ENCODE data around the gene SH2D1A. TPM values are rescaled to one million over a fixed set of nuclear protein-coding genes. Genes with fewer than 3 reads are reported as not detected.
"Not testable (repeated sequence)": the region's sequence is repeated elsewhere in the genome, so short reads cannot be mapped to it uniquely, and the experiment has no call there.

SH2D1A gene
- polyA plus RNA-seq: 0.82 TPM
- long read RNA-seq, donor 1: 0 reads
- long read RNA-seq, donor 2, partial matches to known transcripts: 0 of 2 reads
- long read RNA-seq, donor 2, other reads (novel, unspliced or antisense): 0 of 2 reads
- long read RNA-seq, donor 3, partial matches to known transcripts: 0 of 2 reads
- long read RNA-seq, donor 3, other reads (novel, unspliced or antisense): 0 of 2 reads
- long read RNA-seq, donor 4: 0 reads
- long read RNA-seq, donor 5: 0 reads
- long read RNA-seq, donor 6: 0 reads
- long read RNA-seq, donor 7, partial matches to known transcripts: 0 of 1 reads
- long read RNA-seq, donor 7, other reads (novel, unspliced or antisense): 0 of 1 reads
- long read RNA-seq, donor 8: 0 reads
- long read RNA-seq, donor 9: 0 reads
- long read RNA-seq, donor 10: 0 reads
- long read RNA-seq, donor 11: 0 reads

DNA sequence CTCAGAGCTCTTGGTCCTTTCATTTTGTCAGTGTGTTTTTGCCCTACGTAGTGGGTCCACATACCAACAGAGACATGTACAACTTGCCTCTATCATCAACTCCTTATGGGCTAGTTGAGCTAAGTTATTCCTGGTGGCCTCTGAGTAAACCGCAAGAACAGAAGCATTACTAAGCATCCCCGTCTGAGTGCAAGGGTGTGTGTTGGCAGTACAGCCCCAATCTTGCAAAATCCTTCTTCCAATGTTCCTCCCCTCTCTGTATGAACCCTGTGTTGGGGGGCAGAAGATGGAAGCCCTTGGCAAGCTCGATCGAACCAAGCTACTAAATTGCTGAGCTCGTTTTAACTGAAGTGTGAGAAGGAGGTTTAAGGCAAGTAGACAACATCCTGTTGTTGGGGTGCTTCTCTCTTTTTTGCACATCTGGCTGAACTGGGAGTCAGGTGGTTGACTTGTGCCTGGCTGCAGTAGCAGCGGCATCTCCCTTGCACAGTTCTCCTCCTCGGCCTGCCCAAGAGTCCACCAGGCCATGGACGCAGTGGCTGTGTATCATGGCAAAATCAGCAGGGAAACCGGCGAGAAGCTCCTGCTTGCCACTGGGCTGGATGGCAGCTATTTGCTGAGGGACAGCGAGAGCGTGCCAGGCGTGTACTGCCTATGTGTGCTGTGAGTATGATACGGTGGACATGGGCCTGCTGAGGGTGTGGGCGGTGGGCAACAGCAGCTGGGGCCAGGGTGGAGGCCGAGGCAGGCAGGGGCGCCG lies at the start of gene SH2D1A:
Gene SH2D1A (plus strand): TSS at position 447 of the 760 bp plus-strand sequence. CDS start 80 bp downstream, at position 527.
- Histone ChIP-seq H3K27ac (ENCODE audit: low read length) (no peak within 1 kb of the TSS), H3K4me3 (ENCODE audit: low read length) (no peak within 1 kb of the TSS), H3K27me3 (ENCODE audit: control insufficient read depth, insufficient read depth, low read length) (no peaks in the 10 kb centered on the region), H3K36me3 (ENCODE audit: control insufficient read depth, insufficient read depth, low read length) (no peaks in the 10 kb centered on the region), H3K4me1 (ENCODE audit: control insufficient read depth, insufficient read depth, low read length) (no peaks in the 10 kb centered on the region), H3K9me3 (ENCODE audit: control insufficient read depth, low read depth, low read length) (no peaks in the 10 kb centered on the region)
- DNase-seq: no peak
- no CpG with 5 or more reads among the region's 19 CpGs for WGBS (ENCODE audit: insufficient coverage, low lambda C conversion rate)

DNA sequence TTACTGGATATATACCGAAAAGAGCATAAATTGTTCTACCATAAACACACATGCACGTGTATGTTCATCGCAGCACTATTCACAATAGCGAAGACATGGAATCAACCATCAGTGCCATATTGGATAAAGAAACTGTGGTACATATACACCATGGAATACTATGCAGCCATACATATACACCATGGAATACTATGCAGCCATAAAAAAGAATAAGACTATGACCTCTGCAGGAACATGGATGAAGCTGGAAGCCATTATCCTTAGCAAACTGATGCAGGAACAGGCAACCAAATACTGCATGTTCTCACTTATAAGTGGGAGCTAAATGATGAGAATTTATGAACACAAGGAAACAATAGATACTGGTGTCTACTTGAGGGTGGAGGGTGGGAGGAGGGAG lies 47.0 kb upstream of the SH2D1A start:
- not testable (repeated sequence) for H3K9me3 ChIP-seq (ENCODE audit: control insufficient read depth, low read depth, low read length); H3K4me1 ChIP-seq (ENCODE audit: control insufficient read depth, insufficient read depth, low read length); H3K36me3 ChIP-seq (ENCODE audit: control insufficient read depth, insufficient read depth, low read length); H3K27ac ChIP-seq (ENCODE audit: low read length); DNase-seq; H3K4me3 ChIP-seq (ENCODE audit: low read length); H3K27me3 ChIP-seq (ENCODE audit: control insufficient read depth, insufficient read depth, low read length)
- WGBS (ENCODE audit: insufficient coverage, low lambda C conversion rate): no CpG with 5 or more reads among the region's 4 CpGs

DNA sequence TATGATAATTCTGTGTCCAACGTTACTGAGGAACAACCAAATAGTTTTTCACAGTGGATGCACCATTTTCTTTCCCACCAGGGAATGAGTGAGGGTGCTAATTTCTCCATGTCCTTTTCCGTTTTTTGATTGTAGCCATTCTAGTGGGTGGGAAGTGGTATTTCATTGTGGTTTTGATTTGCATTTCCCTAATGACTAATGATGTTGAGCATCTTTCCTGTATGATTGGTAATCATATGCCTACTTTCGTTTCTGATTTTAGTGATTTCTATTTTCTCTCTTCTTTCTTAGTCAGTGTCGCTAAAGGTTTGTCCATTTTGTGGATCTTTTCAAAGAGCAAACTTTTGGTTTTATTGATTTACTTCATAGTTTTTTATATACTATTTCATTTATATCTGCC lies 46.0 kb upstream of the SH2D1A start:
- 100% methylated on average over 1 of the region's 4 CpGs for WGBS (ENCODE audit: insufficient coverage, low lambda C conversion rate)
- Histone ChIP-seq H3K27me3 (ENCODE audit: control insufficient read depth, insufficient read depth, low read length) (no peaks in the 10 kb centered on the region), H3K4me1 (ENCODE audit: control insufficient read depth, insufficient read depth, low read length) (no peaks in the 10 kb centered on the region), H3K27ac (ENCODE audit: low read length) (no peak overlapping the region), H3K4me3 (ENCODE audit: low read length) (no peak overlapping the region), H3K9me3 (ENCODE audit: control insufficient read depth, low read depth, low read length) (no peaks in the 10 kb centered on the region), H3K36me3 (ENCODE audit: control insufficient read depth, insufficient read depth, low read length) (no peaks in the 10 kb centered on the region)
- no peak for DNase-seq

DNA sequence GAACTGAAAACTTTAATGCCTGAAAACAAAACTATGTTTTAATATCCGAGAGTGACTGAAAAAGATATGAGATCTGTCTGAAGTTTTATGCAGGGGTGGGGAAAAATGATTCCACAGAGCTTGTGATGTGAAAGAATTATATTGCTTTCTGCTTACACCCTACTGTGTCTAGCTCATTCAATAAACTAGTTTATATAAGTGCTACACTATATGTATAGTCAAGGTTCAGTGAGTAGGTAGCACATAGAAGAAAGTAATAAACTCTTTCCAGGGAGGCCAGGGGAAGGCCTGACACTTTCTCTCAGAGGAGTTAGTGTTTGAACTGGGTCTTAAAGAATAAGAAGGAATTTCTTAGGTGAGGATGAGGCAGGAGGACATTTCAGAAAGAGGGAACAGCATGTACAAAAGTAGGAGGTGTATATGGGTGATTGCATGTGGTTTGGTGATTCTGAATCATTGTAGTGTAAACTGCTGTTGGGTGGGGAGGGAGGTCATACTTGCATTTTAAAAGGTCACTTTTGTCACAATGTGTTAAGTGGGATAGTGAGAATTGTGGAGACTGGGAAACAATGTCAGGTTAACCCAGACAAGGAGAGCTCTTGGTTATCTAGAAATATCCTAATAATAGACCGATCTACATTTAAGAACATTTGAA lies 39.0 kb upstream of the SH2D1A start:
- Histone ChIP-seq H3K27me3 (ENCODE audit: control insufficient read depth, insufficient read depth, low read length) (no peaks in the 10 kb centered on the region), H3K27ac (ENCODE audit: low read length) (no peak overlapping the region), H3K4me1 (ENCODE audit: control insufficient read depth, insufficient read depth, low read length) (no peaks in the 10 kb centered on the region), H3K36me3 (ENCODE audit: control insufficient read depth, insufficient read depth, low read length) (no peaks in the 10 kb centered on the region), H3K9me3 (ENCODE audit: control insufficient read depth, low read depth, low read length) (no peaks in the 10 kb centered on the region), H3K4me3 (ENCODE audit: low read length) (no peak overlapping the region)
- WGBS (ENCODE audit: insufficient coverage, low lambda C conversion rate): 100% methylated on average over 1 of the region's 2 CpGs
- no peak for DNase-seq

DNA sequence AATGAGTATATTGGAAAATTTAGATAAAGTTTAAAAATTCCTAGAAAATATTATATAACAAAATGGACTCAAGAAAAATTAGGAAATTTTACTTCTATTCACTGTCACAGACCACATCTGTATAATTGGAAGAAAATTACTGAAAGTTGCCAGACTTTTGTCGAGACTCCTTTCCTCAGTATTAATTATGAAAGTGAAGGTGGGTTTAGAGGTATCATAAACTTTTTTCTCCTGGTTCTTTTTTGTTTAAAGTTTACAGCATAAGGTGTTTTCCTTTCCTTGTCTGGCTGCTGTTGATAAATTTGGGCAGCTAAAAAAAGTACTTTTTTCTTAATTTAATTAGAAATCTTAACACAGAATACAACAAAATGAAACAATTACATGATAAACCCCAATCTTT lies 20.6 kb upstream of the SH2D1A start:
- Histone ChIP-seq H3K27ac (ENCODE audit: low read length) (no peak overlapping the region), H3K9me3 (ENCODE audit: control insufficient read depth, low read depth, low read length) (no peaks in the 10 kb centered on the region), H3K27me3 (ENCODE audit: control insufficient read depth, insufficient read depth, low read length) (no peaks in the 10 kb centered on the region), H3K36me3 (ENCODE audit: control insufficient read depth, insufficient read depth, low read length) (no peaks in the 10 kb centered on the region), H3K4me3 (ENCODE audit: low read length) (no peak overlapping the region), H3K4me1 (ENCODE audit: control insufficient read depth, insufficient read depth, low read length) (no peaks in the 10 kb centered on the region)
- DNase-seq: no peak
- WGBS (ENCODE audit: insufficient coverage, low lambda C conversion rate): no CpG with 5 or more reads among the region's 1 CpG

DNA sequence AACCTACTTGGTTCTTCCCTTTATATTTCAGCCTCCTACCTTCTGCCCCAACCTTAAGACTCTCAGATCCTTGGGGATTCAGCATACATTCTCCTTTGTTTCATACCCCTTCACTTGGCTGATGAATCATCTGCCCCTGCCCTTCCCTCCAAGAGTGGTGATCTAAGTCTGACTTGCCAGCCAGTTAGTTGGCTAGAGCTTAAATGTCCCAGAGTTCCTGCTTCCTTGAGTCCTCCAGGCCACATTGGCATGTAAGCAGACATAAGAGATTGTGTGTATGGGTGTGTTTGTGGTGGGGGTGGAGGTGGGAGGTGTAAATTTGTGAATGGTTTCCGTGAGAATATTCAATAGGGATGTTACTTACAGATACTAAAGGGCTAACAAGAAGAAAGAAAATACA lies 17.6 kb upstream of the SH2D1A start:
- H3K4me1 ChIP-seq (ENCODE audit: control insufficient read depth, insufficient read depth, low read length): no peaks in the 10 kb centered on the region
- H3K36me3 ChIP-seq (ENCODE audit: control insufficient read depth, insufficient read depth, low read length): no peaks in the 10 kb centered on the region
- H3K27me3 ChIP-seq (ENCODE audit: control insufficient read depth, insufficient read depth, low read length): no peaks in the 10 kb centered on the region
- WGBS (ENCODE audit: insufficient coverage, low lambda C conversion rate): no CpG with 5 or more reads among the region's 1 CpG
- no peak overlapping the region for H3K27ac ChIP-seq (ENCODE audit: low read length)
- H3K9me3 ChIP-seq (ENCODE audit: control insufficient read depth, low read depth, low read length): peaks cover 5% of the 10 kb centered on the region
- no peak for DNase-seq
- H3K4me3 ChIP-seq (ENCODE audit: low read length): no peak overlapping the region

DNA sequence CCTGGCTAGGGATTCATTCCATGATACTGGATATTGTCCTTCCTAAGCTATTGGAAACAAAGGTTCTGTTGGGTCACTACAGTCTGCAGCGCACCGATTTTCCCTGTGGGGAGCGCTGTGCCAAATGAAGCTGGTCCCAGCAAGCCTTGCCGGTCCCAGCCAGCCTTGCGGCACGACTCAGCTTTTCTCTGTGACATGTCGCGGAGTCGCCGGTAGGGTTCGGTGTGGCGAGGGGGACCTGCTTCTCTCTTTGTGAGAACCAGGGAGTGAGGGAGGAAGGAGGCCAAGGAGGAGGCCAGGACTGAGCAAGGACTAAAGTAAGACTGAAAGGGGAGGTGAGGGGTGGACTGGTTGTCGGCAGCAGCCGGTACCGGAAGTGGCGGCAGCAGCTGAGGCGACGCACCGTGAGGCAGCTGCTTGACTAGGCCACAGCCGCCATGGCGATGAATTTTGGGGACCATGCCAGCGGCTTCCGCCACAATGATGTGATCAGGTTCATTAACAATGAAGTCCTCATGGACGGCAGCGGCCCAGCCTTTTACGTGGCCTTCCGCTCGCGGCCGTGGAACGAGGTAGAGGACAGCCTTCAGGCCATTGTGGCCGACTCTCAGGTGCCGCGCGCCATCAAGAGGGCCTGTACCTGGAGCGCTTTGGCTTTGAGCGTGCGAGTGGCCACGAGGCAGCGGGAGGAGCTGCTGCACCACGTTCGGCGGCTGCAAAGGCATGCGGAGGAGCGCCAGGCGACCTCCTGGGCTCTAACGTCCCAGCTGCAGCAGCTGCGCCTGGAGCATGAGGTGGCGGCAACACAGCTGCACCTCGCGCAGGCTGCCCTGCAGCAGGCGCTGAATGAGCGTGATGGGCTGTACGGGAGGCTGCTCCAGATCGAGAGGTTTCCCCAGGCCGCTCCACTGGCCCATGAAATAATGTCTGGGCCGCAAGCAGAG lies 13.6 kb upstream of the SH2D1A start, which contains the start of gene TEX13D:
Gene TEX13D (plus strand): TSS at position 180 of the 944 bp plus-strand sequence. CDS start 258 bp downstream, at position 438.
- no peak for DNase-seq
- Histone ChIP-seq H3K4me3 (ENCODE audit: low read length) (no peak within 1 kb of the TSS), H3K36me3 (ENCODE audit: control insufficient read depth, insufficient read depth, low read length) (no peaks in the 10 kb centered on the region), H3K27ac (ENCODE audit: low read length) (no peak within 1 kb of the TSS), H3K4me1 (ENCODE audit: control insufficient read depth, insufficient read depth, low read length) (no peaks in the 10 kb centered on the region), H3K27me3 (ENCODE audit: control insufficient read depth, insufficient read depth, low read length) (no peaks in the 10 kb centered on the region), H3K9me3 (ENCODE audit: control insufficient read depth, low read depth, low read length) (peaks cover 5% of the 10 kb centered on the region)
- WGBS (ENCODE audit: insufficient coverage, low lambda C conversion rate): no CpG with 5 or more reads among the region's 57 CpGs

DNA sequence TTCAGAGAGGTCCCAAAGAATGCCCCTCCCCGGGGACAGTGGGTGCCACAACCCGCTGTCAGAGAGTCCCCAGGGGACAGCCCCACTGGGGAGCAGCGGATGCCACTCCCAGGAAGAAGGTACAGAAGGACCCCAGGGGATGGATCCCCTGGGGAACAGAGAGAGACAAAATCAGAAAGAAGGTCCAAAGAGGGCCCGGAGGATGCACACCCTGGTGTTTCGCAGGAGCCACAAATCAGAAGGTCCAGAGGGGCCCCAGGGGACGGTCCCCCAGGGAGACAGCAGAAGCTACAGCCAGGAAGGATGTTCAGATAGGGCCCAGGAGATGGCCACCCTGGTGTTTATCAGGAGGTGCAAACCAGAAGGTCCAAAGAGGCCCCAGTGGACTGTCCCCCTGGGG lies 12.5 kb upstream of the SH2D1A start:
- WGBS (ENCODE audit: insufficient coverage, low lambda C conversion rate): no CpG with 5 or more reads among the region's 6 CpGs
- H3K9me3 ChIP-seq (ENCODE audit: control insufficient read depth, low read depth, low read length): peaks cover 5% of the 10 kb centered on the region
- DNase-seq: no peak

DNA sequence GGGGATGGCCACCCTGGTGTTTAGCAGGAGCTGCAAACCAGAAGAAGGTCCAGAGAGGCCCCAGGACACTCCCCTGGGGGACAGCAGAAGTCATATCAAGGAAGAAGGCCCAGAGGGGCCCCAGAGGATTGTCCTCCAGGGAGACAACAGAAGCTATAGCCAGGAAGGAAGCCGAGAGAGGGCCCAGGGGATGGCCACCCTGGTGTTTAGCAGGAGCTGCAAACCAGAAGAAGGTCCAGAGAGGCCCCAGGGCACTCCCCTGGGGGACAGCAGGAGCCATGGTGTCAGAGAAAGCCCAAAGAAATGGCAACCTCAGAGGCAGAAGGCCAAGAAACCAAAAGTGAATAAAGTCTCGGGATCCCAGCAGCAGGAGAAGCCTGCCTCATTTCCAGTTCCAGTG lies 11.8 kb upstream of the SH2D1A start:
- H3K27me3 ChIP-seq (ENCODE audit: control insufficient read depth, insufficient read depth, low read length); H3K9me3 ChIP-seq (ENCODE audit: control insufficient read depth, low read depth, low read length); H3K4me1 ChIP-seq (ENCODE audit: control insufficient read depth, insufficient read depth, low read length); H3K27ac ChIP-seq (ENCODE audit: low read length); H3K36me3 ChIP-seq (ENCODE audit: control insufficient read depth, insufficient read depth, low read length); H3K4me3 ChIP-seq (ENCODE audit: low read length); DNase-seq: not testable (repeated sequence)
- WGBS (ENCODE audit: insufficient coverage, low lambda C conversion rate): no CpG with 5 or more reads among the region's 2 CpGs

More for the DNA sequence above, 12.5 kb upstream of the SH2D1A start:
- Histone ChIP-seq H3K36me3 (ENCODE audit: control insufficient read depth, insufficient read depth, low read length) (no peaks in the 10 kb centered on the region), H3K27me3 (ENCODE audit: control insufficient read depth, insufficient read depth, low read length) (no peaks in the 10 kb centered on the region), H3K4me1 (ENCODE audit: control insufficient read depth, insufficient read depth, low read length) (no peaks in the 10 kb centered on the region), H3K4me3 (ENCODE audit: low read length) (no peak overlapping the region), H3K27ac (ENCODE audit: low read length) (no peak overlapping the region)
